HG03025 (cell line): ENCODE results near the gene C2orf81.

ENCODE experiments used
- ATAC-seq: cut with Tn5 transposase; IDR thresholded peaks from one replicate; pipeline ENCODE4 v1.9.1; 2021; ENCODE audit warnings: mild to moderate bottlenecking, moderate library complexity; ENCODE audit not compliant: unreplicated experiment, low FRiP score

Gene C2orf81

GRCh38 chr2:74392449-74392743 is 29.0 kb downstream of the C2orf81 start:
- ATAC-seq: no peak

DNA sequence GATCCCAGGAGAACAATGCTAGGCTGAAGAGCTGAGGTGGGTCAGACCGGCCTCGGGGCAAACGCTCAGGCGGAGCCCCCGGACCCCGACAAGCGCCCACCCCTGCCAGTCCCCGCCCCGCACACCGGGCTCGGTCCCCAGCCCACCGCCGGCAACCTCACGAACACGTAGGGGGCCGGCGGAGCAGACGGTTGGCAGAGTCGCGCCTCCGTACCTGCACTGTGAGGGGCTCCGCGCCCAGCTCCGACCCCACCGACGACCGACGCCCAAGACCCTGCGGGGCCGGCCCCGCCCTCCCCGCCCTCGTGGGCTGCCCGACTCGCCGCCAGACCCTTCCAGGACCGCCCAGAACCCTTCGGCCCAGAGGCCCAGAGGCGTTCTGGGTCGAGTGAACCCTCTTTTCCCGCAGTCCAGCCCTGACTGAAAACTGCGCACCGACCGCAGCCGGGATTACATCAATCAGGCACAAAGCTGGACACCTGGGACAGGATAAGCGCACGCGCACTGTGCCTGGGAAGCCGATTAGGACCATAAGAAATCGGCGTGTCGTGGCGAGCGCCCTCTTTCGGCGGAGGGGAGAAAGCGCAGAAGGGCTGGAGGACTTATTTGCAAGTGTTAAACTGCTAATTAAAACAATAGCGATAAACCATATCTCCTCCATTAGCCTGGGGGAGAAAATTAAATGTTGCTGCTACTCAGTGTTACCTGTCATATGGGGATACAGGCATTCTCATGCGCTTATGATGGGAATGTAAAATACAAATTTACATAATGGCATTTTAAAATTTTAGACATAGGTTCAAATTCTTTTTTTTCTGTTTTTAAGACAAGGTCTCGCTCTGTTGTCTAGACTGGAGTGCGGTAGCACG is 29.6 kb downstream of the C2orf81 start:
- ATAC-seq: peak; percentile 60

DNA sequence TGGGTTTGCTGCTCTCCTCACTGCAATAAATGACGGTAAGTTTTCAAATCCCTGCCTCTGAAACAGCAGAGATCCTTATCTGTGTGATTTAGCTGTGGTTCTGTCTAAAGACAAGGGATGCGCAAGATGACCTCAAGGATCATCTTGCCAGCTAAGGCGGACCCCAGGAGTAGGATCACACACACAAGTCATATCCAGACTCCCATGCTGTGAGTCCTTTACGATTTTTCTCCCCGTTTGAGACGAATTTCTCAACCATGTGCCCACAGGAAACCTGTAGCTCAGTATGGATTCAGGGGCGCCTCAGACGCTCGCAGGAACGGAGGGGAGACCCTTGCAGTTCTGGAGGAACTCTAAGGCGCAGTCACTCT is 30.2 kb downstream of the C2orf81 start:
- no peak for ATAC-seq

- no peak for ATAC-seq
Measured at GRCh38 chr2:74390606-74391005, 30.8 kb downstream of the C2orf81 start.

- ATAC-seq: no peak
Measured at GRCh38 chr2:74387346-74387745, 34.1 kb downstream of the C2orf81 start.

DNA sequence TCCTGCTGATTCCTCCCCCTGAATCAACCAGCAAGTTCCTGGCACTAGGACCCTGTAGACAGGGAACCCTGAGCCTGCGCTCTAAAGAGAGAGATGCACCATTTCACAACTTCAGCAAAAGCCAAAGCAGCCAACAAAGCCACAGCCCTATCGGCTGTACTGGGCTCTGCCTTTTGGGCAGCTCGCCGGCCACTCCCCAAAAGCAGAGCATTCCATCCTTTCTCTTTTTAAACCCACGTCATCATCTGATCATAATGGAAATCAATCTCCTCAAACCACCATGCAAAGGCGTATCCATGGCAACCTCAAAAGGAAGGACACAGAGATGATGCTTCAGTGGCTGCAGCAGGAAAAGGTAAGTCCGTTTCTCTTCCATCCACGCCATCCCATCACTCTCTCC is 36.0 kb downstream of the C2orf81 start:
- no peak for ATAC-seq

GRCh38 chr2:74384051-74384450 is 37.4 kb downstream of the C2orf81 start:
- ATAC-seq: no peak

DNA sequence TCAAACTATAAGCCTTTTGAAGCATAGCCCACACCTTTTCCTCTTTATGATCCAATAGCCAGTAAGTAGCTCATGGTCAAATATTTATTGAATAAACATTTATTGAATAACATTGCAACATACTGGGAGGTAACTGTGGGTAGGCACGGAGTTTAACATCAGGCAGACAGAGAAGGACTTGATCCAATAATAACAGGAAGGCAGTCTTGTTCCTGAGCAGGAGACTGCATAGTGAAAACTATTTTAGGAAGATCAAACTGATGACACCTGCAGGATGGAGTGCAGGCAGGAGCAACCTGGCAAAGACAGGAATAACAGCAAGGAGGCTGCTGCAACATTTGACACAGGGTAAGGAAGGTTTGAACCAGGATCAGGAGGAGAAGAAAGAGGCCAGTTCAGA is 38.2 kb downstream of the C2orf81 start:
- no peak for ATAC-seq

GRCh38 chr2:74381751-74382150 is 39.7 kb downstream of the C2orf81 start:
- ATAC-seq: no peak

DNA sequence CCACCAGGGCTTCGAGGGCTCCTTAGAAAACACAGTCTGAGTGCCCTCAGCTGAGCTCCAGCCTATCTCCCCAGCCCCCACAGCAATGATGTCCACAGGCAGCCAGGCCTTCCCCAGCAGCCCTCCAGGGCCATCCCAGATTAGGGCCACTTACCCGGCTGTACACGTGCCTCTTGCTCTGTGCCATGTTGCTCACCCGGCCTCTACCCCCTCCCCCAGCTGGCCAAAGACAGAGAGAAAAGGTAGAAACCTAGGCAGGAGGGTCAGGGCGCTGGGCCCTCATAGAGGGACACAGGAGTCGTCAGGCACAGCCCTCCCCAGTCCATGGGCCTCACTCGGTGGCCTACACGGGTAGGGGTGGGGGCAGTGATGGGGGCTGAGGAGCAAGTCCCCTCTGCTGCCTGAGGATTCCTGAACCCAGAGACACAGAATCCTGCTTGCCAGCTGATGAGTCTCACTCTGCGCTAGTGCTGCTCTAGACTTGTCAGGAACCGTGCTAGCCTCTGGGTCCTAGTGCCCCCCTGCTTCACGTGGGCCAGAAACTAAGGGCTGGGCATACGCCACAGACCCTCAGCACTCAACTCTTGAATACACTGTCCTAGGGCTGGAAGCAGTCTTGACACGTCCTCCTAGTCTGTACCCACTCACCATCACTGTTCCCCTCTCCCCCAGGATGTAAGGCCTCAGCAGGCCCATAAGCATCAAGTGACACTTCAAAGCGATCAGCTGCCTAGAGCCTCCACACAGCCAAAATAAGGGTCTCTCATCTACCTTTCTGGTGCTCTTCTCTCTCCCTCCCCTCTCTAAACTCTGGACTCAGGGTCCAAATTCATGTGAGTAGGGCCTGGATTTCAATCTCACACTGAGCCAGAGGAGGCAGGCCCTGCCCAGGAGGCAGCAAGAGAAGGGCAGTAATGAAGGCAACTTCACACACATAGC is 41.3 kb downstream of the C2orf81 start, which contains the start of gene DCTN1:
Gene DCTN1, minus strand, starts transcription at position 461 of the 939 bp plus-strand sequence. Its CDS starts 274 bp downstream, at position 187.
- ATAC-seq: no peak

- no peak for ATAC-seq
Measured at GRCh38 chr2:74378007-74378406, 43.4 kb downstream of the C2orf81 start.

- no peak for ATAC-seq
Measured at GRCh38 chr2:74375838-74376237, 45.6 kb downstream of the C2orf81 start.

- ATAC-seq: no peak
Measured at GRCh38 chr2:74374509-74375205, 46.8 kb downstream of the C2orf81 start.

DNA sequence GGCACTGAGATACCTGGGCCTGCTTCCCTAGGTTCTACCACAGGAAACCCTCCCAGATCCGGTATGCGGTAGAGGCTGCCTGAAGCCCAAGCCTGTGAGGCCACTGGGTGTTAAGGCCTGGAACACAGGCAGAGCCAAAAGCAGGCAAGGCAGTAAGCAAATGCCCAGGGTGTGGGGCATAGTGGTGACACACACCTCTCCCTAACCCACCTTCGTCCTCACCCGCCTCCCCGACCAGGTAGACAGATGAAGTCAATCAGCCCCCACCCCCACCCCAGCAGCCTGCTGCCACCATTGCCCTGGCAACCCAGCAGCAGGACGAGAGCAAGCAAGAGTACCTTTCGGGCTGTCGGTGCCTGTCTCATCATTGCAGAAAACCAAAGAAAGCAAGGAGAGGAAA is 47.4 kb downstream of the C2orf81 start:
- no peak for ATAC-seq

- ATAC-seq: no peak
Measured at GRCh38 chr2:74373221-74373676, 48.2 kb downstream of the C2orf81 start.

DNA sequence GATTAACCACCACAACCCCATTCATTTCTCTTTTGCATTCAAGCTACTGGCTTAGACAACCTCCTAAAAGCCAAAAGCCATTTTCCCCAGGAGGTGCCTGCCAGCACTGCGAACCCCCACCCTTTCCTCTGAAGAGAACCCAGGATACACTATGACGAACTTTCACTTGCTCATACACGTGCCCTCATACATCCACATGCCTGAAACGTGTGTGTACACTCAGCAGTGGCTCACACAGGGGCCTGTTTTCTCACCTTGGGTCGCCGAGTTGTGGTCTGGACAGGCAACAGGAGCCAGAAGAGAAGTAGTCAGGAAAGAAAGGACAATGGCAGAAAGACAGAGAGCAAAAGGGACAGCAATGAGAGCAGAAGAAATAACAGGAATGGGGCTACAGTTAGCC is 48.7 kb downstream of the C2orf81 start:
- ATAC-seq: no peak

GRCh38 chr2:74371421-74371820 is 50.0 kb downstream of the C2orf81 start:
- no peak for ATAC-seq

- ATAC-seq: no peak
Measured at GRCh38 chr2:74369976-74370375, 51.4 kb downstream of the C2orf81 start.

GRCh38 chr2:74368499-74368898 is 52.9 kb downstream of the C2orf81 start:
- no peak for ATAC-seq

DNA sequence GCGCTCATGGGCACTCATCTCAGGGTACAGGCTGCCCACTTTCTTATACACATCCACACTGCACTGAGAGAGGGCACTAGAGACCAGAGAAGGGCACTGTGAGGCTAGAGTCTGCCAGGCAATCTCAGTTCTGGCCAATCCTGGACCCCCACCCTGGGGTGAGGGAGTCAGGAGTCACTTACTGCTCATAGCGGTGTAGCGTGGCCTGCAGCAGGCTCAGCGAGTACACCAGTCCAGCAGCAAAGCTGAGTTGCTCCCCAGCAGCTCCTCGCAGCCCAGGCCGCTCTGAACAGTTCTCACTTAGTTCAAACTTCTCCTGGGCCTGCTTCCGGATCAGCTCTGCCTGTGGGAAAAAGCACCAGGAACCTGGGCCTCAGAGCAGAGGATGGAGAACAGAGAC is 53.6 kb downstream of the C2orf81 start:
- ATAC-seq: no peak

GRCh38 chr2:74366036-74366435 is 55.4 kb downstream of the C2orf81 start:
- ATAC-seq: no peak
